Osteoblast (primary cell): ENCODE measurements around the gene MEIG1. TPM values are rescaled to one million over a fixed set of nuclear protein-coding genes. Genes with fewer than 3 reads are reported as not detected.
A peak's percentile ranks its signal among the peaks of the same experiment; 100 is the strongest.
"Not testable (repeated sequence)": the region's sequence is repeated elsewhere in the genome, so short reads cannot be mapped to it uniquely, and the experiment has no call there.

Experiments
- DNase-seq: peaks from one replicate; pipeline ENCODE4 v3.0.0; 2011; ENCODE audit warnings: low spot score, mixed read lengths; ENCODE audit not compliant: insufficient read length; ENCODE audit errors: missing footprints
- H2AFZ ChIP-seq: 2 replicates; pipeline ENCODE4 v1.6.0; 2011; ENCODE audit warnings: mild to moderate bottlenecking, low read length
- H3K27ac ChIP-seq: 2 replicates; pipeline ENCODE4 v1.5.1; 2011; ENCODE audit warnings: mild to moderate bottlenecking, low read depth, low read length, moderate library complexity
- H3K27me3 ChIP-seq: 2 replicates; pipeline ENCODE4 v1.6.0; 2012; ENCODE audit warnings: mild to moderate bottlenecking, control low read depth, inconsistent platforms, low read length, moderate library complexity; ENCODE audit not compliant: insufficient read depth
- H3K36me3 ChIP-seq: 2 replicates; pipeline ENCODE4 v1.5.1; 2011; ENCODE audit warnings: mild to moderate bottlenecking, low read length, control low read depth, moderate library complexity; ENCODE audit not compliant: insufficient read depth
- H3K4me1 ChIP-seq: 2 replicates; pipeline ENCODE4 v1.5.1; 2011; ENCODE audit warnings: mild to moderate bottlenecking, low read length, control low read depth, moderate library complexity; ENCODE audit not compliant: insufficient read depth
- H3K4me2 ChIP-seq: 2 replicates; pipeline ENCODE4 v1.6.0; 2011; ENCODE audit warnings: mild to moderate bottlenecking, low read length; ENCODE audit not compliant: insufficient read depth
- H3K4me3 ChIP-seq: fragments of 200-600 bp; sonication (generic); 3 replicates; pipeline ENCODE4 v1.5.1; 2012; ENCODE audit warnings: mild to moderate bottlenecking, low read length, inconsistent platforms; ENCODE audit not compliant: insufficient read depth
- H3K79me2 ChIP-seq: 2 replicates; pipeline ENCODE4 v1.6.0; 2012; ENCODE audit warnings: mild to moderate bottlenecking, low read length, control low read depth, inconsistent platforms; ENCODE audit not compliant: insufficient read depth
- H3K9me3 ChIP-seq: 2 replicates; pipeline ENCODE4 v1.5.1; 2011; ENCODE audit warnings: low read depth, low read length, control low read depth
- H4K20me1 ChIP-seq: 2 replicates; pipeline ENCODE4 v1.6.0; 2012; ENCODE audit warnings: mild to moderate bottlenecking, low read length, control low read depth; ENCODE audit not compliant: insufficient read depth
- total RNA-seq: library from RNA; depleted of rRNA; stranded (reverse); fragments of >200 nt; gene quantifications from 2 replicates; pipeline ENCODE4 v1.2.3, GENCODE V29; 2012
- TF ChIP-seq, protein P1 (sequence below): IDR thresholded peaks from 2 replicates; pipeline ENCODE4 v1.5.1; 2011; ENCODE audit warnings: mild to moderate bottlenecking, low read depth, low read length, moderate library complexity; ENCODE audit errors: extremely low read depth

MEIG1 gene
- total RNA-seq, 1 donor, result not detected

DNA sequence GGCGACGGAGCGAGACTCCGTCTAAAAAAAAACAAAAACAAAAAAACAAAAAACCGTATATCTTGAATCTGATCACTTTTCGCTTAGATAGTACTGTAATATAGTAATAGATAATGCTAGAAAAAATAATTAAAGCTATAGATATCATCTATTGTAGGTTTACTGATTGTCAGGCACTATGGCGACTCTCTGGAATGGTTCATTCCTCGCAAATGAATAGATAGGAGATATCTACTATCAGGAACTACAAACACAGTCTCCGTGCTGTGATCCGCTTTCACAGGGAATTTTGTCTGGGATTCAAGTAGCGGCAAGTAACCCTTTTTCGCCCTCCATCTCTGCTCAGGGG, 342 bp upstream of the MEIG1 start:
- H3K79me2 ChIP-seq, result no peaks in the 10 kb centered on the region
- peak overlapping the region; percentile 96 for H3K27ac ChIP-seq
- H3K27me3 ChIP-seq, result no peaks in the 10 kb centered on the region
- no peaks in the 10 kb centered on the region for H3K36me3 ChIP-seq
- H3K4me2 ChIP-seq, result peak overlapping the region; percentile 100
- peak overlapping the region; percentile 92 for H3K4me3 ChIP-seq
- H4K20me1 ChIP-seq, result no peaks in the 10 kb centered on the region
- DNase-seq, result no peak
- no peaks in the 10 kb centered on the region for H3K9me3 ChIP-seq
- TF ChIP-seq, protein P1, sequence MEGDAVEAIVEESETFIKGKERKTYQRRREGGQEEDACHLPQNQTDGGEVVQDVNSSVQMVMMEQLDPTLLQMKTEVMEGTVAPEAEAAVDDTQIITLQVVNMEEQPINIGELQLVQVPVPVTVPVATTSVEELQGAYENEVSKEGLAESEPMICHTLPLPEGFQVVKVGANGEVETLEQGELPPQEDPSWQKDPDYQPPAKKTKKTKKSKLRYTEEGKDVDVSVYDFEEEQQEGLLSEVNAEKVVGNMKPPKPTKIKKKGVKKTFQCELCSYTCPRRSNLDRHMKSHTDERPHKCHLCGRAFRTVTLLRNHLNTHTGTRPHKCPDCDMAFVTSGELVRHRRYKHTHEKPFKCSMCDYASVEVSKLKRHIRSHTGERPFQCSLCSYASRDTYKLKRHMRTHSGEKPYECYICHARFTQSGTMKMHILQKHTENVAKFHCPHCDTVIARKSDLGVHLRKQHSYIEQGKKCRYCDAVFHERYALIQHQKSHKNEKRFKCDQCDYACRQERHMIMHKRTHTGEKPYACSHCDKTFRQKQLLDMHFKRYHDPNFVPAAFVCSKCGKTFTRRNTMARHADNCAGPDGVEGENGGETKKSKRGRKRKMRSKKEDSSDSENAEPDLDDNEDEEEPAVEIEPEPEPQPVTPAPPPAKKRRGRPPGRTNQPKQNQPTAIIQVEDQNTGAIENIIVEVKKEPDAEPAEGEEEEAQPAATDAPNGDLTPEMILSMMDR, result no peak
- H3K4me1 ChIP-seq, result peaks cover 8% of the 10 kb centered on the region
- H2AFZ ChIP-seq, result peak overlapping the region; percentile 100

DNA sequence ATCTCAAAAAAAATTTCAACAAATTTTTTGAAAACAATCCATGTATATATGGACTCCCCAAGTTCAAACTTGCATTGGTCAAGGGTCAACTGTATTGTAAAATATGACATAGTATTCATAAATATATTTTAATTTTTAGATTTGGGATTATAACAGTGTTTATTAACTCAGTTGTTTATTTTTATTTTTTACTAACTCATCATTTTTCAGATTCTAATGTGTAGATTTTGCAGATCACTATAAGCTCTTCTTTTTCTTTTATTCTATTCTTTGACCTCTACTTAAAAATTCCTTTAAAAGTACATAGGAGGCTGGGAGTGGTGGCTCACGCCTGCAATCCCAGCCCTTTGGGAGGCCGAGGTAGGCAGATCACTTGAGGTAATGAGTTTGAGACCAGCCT, 8.7 kb downstream of the MEIG1 start:
- Histone ChIP-seq H3K4me3 (no peak overlapping the region), H3K36me3 (no peaks in the 10 kb centered on the region), H3K27ac (no peak overlapping the region), H3K9me3 (no peaks in the 10 kb centered on the region), H4K20me1 (no peaks in the 10 kb centered on the region), H3K79me2 (no peaks in the 10 kb centered on the region), H2AFZ (no peak overlapping the region), H3K27me3 (no peaks in the 10 kb centered on the region), H3K4me2 (no peak overlapping the region), H3K4me1 (no peaks in the 10 kb centered on the region)
- TF ChIP-seq, protein P1, result no peak
- DNase-seq, result no peak

DNA sequence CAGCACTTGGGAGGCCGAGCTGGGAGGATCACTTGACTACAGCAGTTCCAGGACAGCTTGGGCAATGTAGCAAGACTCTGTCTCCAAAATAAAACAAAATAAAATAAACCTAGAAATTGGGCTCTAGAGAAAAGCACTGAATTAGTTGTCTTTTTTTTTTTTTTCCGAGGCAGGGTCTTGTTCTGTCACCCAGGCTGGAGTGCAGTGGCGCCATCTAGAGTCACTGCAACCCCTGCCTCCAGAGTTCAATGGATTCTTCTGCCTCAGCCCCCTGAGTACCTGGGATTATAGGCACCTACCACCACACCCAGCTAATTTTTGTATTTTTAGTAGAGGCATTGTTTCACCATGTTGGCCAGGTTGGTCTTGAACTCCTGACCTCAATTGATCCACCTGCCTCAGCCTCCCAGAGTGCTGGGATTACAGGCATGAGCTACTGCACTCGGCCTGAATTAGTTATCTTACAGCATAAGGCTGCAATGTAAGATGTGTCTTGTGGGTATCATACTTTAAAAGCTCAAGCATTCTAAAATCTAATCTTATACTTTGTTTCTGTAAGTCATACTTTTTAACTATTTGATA, 12.8 kb downstream of the MEIG1 start:
- Histone ChIP-seq H3K4me1 (peaks cover 2% of the 10 kb centered on the region), H2AFZ (no peak overlapping the region), H4K20me1 (no peaks in the 10 kb centered on the region), H3K4me3 (no peak overlapping the region), H3K27ac (no peak overlapping the region), H3K4me2 (no peak overlapping the region), H3K9me3 (no peaks in the 10 kb centered on the region), H3K36me3 (no peaks in the 10 kb centered on the region), H3K27me3 (no peaks in the 10 kb centered on the region), H3K79me2 (no peaks in the 10 kb centered on the region)
- TF ChIP-seq, protein P1, result peak; percentile 57
- DNase-seq, result no peak

DNA sequence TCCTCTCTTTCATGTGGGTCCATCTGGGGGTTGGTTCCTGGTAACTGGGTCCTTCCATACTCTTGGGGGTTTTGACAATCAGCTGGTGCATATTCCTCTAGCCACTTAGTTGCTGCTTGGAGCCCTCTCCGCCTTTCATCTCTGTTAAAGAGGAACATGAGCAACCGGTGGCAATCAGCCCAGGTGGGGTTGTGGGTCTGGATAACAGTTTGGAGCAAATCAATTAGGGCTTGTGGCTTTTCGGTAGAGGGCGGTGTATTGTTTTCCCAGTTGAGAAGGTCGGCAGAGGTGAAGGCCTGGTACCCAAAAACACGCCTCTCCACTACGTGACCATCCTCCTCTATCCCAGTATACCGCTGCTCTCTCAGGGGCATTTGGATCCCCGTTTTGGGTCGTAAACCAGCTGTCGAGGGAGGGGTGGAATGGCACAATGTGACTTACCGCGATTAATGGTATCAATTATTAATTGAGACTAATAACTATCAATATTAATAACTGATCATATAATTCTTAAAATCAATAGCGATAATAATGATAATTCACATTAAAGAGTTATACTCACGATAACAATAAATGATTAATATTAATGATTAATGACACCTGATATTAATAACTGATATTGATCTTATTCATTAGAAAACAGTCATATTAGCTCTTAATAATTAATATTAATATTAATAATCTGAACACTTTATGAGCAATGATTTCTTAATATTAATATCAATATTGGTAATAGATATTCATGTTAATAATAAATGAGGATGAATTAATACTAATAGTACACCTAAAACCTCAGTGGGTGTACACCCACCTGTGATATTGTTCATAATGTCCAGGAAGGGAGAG, 15.2 kb downstream of the MEIG1 start:
- H3K9me3 ChIP-seq, DNase-seq, H3K4me1 ChIP-seq, H3K27me3 ChIP-seq, H3K4me2 ChIP-seq, H3K27ac ChIP-seq, H2AFZ ChIP-seq, H3K79me2 ChIP-seq, H3K36me3 ChIP-seq, H4K20me1 ChIP-seq, H3K4me3 ChIP-seq: not testable (repeated sequence)
